Muscle of leg (tissue), 11 donors: Measurements from ENCODE around the gene RSAD2. TPM values are rescaled to one million over a fixed set of nuclear protein-coding genes. Genes with fewer than 3 reads are reported as not detected.
A peak's percentile ranks its signal among the peaks of the same experiment; 100 is the strongest.
"Not testable (repeated sequence)": the region's sequence is repeated elsewhere in the genome, so short reads cannot be mapped to it uniquely, and the experiment has no call there.

ENCODE experiments used
- DNase-seq: peaks from one replicate; pipeline ENCODE4 v3.0.0; 2013
- H3K27ac ChIP-seq: one replicate; pipeline ENCODE4 v1.5.1; 2013; ENCODE audit warnings: mild to moderate bottlenecking, low read length, control low read depth
- H3K27me3 ChIP-seq: one replicate; pipeline ENCODE4 v1.6.1; 2013; ENCODE audit warnings: low read length; ENCODE audit not compliant: control insufficient read depth, insufficient read depth
- H3K36me3 ChIP-seq: one replicate; pipeline ENCODE4 v1.6.1; 2013; ENCODE audit warnings: low read length; ENCODE audit not compliant: control insufficient read depth, insufficient read depth
- H3K4me1 ChIP-seq: one replicate; pipeline ENCODE4 v1.6.1; 2013; ENCODE audit warnings: low read length; ENCODE audit not compliant: control insufficient read depth, insufficient read depth
- H3K4me3 ChIP-seq: one replicate; pipeline ENCODE4 v1.5.1; 2013; ENCODE audit warnings: low read length, control low read depth
- H3K9me3 ChIP-seq: replicated peaks from 2 replicates; pipeline ENCODE4 v1.6.1; 2013; ENCODE audit warnings: low read depth, low read length; ENCODE audit not compliant: control insufficient read depth
- WGBS: methylation state at CpG from one replicate; pipeline ENCODE4 v1.1.5; 2013; ENCODE audit warnings: missing lambda C conversion rate; ENCODE audit not compliant: insufficient coverage; 5-methylcytosine and 5-hydroxymethylcytosine counted together
- polyA plus RNA-seq, 8 donors: library from polyadenylated mRNA; unstranded; fragments of 120-200 nt; gene quantifications; one replicate each; pipeline versions ENCODE4 v1.2.1 to v1.2.3, GENCODE V29; 2013; ENCODE audit warnings: inconsistent platforms in 1 of 8, low replicate concordance in 1 of 8; ENCODE audit not compliant: insufficient read length in 8 of 8, insufficient read depth in 1 of 8
- total RNA-seq: library from RNA; stranded (reverse); fragments of 120-200 nt; gene quantifications from one replicate; pipeline ENCODE4 v1.2.4, GENCODE V29; 2013

The RSAD2 gene
- total and polyA plus RNA-seq, 9 donors, result 2.6 to 5.1 (median 3.1) TPM

- Histone ChIP-seq H3K36me3 (peaks cover 4% of the 10 kb centered on the region), H3K27me3 (no peaks in the 10 kb centered on the region), H3K4me3 (no peak overlapping the region), H3K9me3 (no peaks in the 10 kb centered on the region), H3K27ac (no peak overlapping the region), H3K4me1 (no peaks in the 10 kb centered on the region)
- peak; percentile 84 for DNase-seq
- WGBS, result 100% methylated on average over 2 of the region's 5 CpGs
These were observed 19.6 kb downstream of the RSAD2 start for GRCh38 chr2:6896930-6897759.

DNA sequence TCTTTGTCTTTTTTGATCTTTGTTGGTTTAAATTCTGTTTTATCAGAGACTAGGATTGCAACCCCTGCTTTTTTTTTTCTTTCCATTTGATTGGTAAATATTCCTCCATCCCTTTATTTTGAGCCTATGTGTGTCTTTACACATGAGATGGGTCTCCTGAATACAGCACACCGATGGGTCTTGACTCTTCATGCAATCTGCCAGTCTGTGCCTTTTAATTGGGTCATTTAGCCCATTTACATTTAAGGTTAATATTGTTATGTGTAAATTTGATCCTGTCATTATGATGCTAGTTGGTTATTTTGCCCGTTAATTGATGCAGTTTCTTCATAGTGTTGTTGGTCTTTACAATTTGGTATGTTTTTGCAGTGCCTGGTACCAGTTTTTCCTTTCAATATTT lies 25.0 kb downstream of the RSAD2 start:
- no CpG with 5 or more reads among the region's 2 CpGs for WGBS
- H3K9me3 ChIP-seq, H3K27ac ChIP-seq, H3K36me3 ChIP-seq, DNase-seq, H3K4me3 ChIP-seq, H3K4me1 ChIP-seq, H3K27me3 ChIP-seq: not testable (repeated sequence)

- WGBS, result no CpG with 5 or more reads among the region's 1 CpG
- Histone ChIP-seq H3K9me3 (no peaks in the 10 kb centered on the region), H3K27me3 (no peaks in the 10 kb centered on the region), H3K36me3 (no peaks in the 10 kb centered on the region), H3K4me3 (no peak overlapping the region), H3K4me1 (no peaks in the 10 kb centered on the region), H3K27ac (no peak overlapping the region)
- DNase-seq, result no peak
These were observed 28.1 kb downstream of the RSAD2 start for GRCh38 chr2:6905668-6906067.

- no peaks in the 10 kb centered on the region for H3K4me1 ChIP-seq
- no peak for DNase-seq
- H3K27ac ChIP-seq, result no peak overlapping the region
- no peaks in the 10 kb centered on the region for H3K9me3 ChIP-seq
- 80% methylated on average over 1 of the region's 1 CpG for WGBS
- no peak overlapping the region for H3K4me3 ChIP-seq
- no peaks in the 10 kb centered on the region for H3K27me3 ChIP-seq
- H3K36me3 ChIP-seq, result no peaks in the 10 kb centered on the region
These were observed 28.7 kb downstream of the RSAD2 start for GRCh38 chr2:6906165-6906741.

- no peak for DNase-seq
- Histone ChIP-seq H3K27ac (no peak overlapping the region), H3K9me3 (no peaks in the 10 kb centered on the region), H3K36me3 (no peaks in the 10 kb centered on the region), H3K4me1 (no peaks in the 10 kb centered on the region), H3K27me3 (no peaks in the 10 kb centered on the region), H3K4me3 (no peak overlapping the region)
- WGBS, result no CpG with 5 or more reads among the region's 2 CpGs
These were observed 30.7 kb downstream of the RSAD2 start for GRCh38 chr2:6908291-6908690.

DNA sequence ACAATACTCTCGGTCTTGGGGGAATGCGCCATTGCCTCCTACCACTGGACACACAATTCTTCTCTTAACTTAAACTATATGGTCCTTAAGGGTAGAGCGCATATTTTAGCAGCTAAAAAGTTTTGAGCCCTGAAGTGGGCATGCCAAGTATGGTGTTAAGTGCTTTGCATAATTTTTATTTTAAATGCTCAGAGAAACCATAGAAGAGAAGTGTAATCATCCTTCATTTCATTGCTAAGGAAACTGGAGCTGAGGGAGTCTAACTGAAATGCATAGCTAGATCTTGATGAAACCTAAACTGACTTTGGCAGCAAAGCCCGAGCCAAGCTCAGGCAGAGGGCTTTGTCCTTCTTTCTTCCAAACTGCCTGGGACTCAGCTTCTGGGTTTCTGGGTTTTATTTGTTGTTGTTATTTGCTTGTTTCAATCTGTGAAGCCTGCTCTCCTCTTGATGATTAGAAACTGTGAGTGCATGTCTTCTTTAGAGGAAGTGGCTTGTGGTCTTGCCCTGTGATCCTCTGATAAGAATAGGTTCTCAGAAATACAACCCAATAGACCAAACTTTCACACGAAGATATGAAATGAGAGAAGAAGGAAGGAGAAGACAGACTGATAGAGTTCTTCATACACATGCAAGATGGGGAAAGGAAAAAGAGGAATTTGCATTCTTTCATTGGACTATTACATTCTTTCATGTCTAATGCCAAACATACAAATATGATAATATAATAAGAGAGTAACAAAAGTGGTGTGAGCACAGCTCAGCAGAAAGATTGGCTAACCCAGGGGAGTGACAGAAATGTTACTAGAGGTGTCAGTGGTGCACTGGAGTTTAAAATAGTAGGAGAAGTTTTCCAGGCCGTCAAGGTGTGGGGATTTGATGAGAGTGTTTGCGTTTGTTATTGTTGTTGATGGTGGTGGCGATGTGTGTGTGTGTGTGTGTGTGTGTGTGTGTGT lies 32.1 kb downstream of the RSAD2 start:
- Histone ChIP-seq H3K27ac (no peak overlapping the region), H3K36me3 (no peaks in the 10 kb centered on the region), H3K4me3 (no peak overlapping the region), H3K4me1 (no peaks in the 10 kb centered on the region), H3K9me3 (no peaks in the 10 kb centered on the region), H3K27me3 (no peaks in the 10 kb centered on the region)
- DNase-seq, result no peak
- 79% methylated on average over 3 of the region's 8 CpGs for WGBS

- Histone ChIP-seq H3K27ac (no peak overlapping the region), H3K9me3 (no peaks in the 10 kb centered on the region), H3K4me3 (no peak overlapping the region), H3K36me3 (no peaks in the 10 kb centered on the region), H3K27me3 (no peaks in the 10 kb centered on the region), H3K4me1 (no peaks in the 10 kb centered on the region)
- DNase-seq, result no peak
These were observed 34.1 kb downstream of the RSAD2 start for GRCh38 chr2:6911721-6912120.

GRCh38 chr2:6913415-6914157 lies 36.0 kb downstream of the RSAD2 start:
- Histone ChIP-seq H3K4me1 (peaks cover 8% of the 10 kb centered on the region), H3K9me3 (no peaks in the 10 kb centered on the region), H3K27ac (no peak overlapping the region), H3K4me3 (no peak overlapping the region), H3K27me3 (peaks cover 3% of the 10 kb centered on the region), H3K36me3 (no peaks in the 10 kb centered on the region)
- WGBS, result 42% methylated on average over 2 of the region's 9 CpGs
- DNase-seq, result no peak

DNA sequence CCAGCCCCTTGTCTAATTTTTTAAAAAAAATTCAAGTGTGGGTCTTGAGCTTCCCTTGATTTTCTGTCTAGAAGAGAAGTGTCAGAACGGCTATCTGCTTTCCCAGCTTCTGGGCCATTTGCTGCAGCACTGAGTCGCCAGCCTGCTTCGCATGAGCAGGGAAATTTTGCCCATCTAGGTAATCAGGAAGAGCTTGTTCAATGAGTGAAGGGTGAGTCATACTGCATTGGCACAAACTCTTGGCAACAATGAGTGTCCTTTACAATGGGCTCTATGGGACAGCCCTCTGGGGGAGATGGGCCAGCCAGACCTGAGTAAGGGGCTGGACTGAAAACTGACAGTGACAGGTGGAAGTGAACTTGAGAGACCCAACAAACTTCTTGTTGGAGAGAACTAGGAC lies 37.3 kb downstream of the RSAD2 start:
- no peak overlapping the region for H3K27ac ChIP-seq
- H3K36me3 ChIP-seq, result no peaks in the 10 kb centered on the region
- no peak overlapping the region for H3K4me3 ChIP-seq
- no peak for DNase-seq
- H3K4me1 ChIP-seq, result peaks cover 19% of the 10 kb centered on the region
- peaks cover 7% of the 10 kb centered on the region for H3K27me3 ChIP-seq
- 96% methylated on average over 3 of the region's 3 CpGs for WGBS
- no peaks in the 10 kb centered on the region for H3K9me3 ChIP-seq
